Hematopoietic multipotent progenitor cell treated with erythropoietin and hydrocortisone succinate and interleukin-3 and kit ligand, for 6 days (in vitro differentiated cells): ENCODE data around the gene RBBP7.

Experiments
- DNase-seq: peaks from one replicate; pipeline ENCODE4 v3.0.0-alpha.2; 2015

The RBBP7 gene

GRCh38 chrX:16825264-16826035 lies 44.7 kb downstream of the RBBP7 start:
- no peak for DNase-seq

- DNase-seq: no peak
Measured at GRCh38 chrX:16822723-16823122, 47.4 kb downstream of the RBBP7 start.

- DNase-seq: no peak
Measured at GRCh38 chrX:16819634-16820033, 50.5 kb downstream of the RBBP7 start.

GRCh38 chrX:16814597-16814996 lies 55.6 kb downstream of the RBBP7 start:
- no peak for DNase-seq

- peak; percentile 26 for DNase-seq
Measured at GRCh38 chrX:16807976-16808542, 62.1 kb downstream of the RBBP7 start.

- no peak for DNase-seq
Measured at GRCh38 chrX:16807548-16807947, 62.6 kb downstream of the RBBP7 start.

GRCh38 chrX:16804923-16805464 lies 65.2 kb downstream of the RBBP7 start:
- peak; percentile 7 for DNase-seq

- DNase-seq: no peak
Measured at GRCh38 chrX:16797841-16798240, 72.3 kb downstream of the RBBP7 start.

- DNase-seq: no peak
Measured at GRCh38 chrX:16797358-16797757, 72.8 kb downstream of the RBBP7 start.

GRCh38 chrX:16796298-16796697 lies 73.9 kb downstream of the RBBP7 start:
- no peak for DNase-seq
